Osteoblast (primary cell): ENCODE measurements around the gene PRR23E. TPM values are rescaled to one million over a fixed set of nuclear protein-coding genes. Genes with fewer than 3 reads are reported as not detected.

Experiments
- DNase-seq: peaks from one replicate; pipeline ENCODE4 v3.0.0; 2011; ENCODE audit warnings: low spot score, mixed read lengths; ENCODE audit not compliant: insufficient read length; ENCODE audit errors: missing footprints
- H2AFZ ChIP-seq: 2 replicates; pipeline ENCODE4 v1.6.0; 2011; ENCODE audit warnings: mild to moderate bottlenecking, low read length
- H3K27ac ChIP-seq: 2 replicates; pipeline ENCODE4 v1.5.1; 2011; ENCODE audit warnings: mild to moderate bottlenecking, low read depth, low read length, moderate library complexity
- H3K27me3 ChIP-seq: 2 replicates; pipeline ENCODE4 v1.6.0; 2012; ENCODE audit warnings: mild to moderate bottlenecking, control low read depth, inconsistent platforms, low read length, moderate library complexity; ENCODE audit not compliant: insufficient read depth
- H3K36me3 ChIP-seq: 2 replicates; pipeline ENCODE4 v1.5.1; 2011; ENCODE audit warnings: mild to moderate bottlenecking, low read length, control low read depth, moderate library complexity; ENCODE audit not compliant: insufficient read depth
- H3K4me1 ChIP-seq: 2 replicates; pipeline ENCODE4 v1.5.1; 2011; ENCODE audit warnings: mild to moderate bottlenecking, low read length, control low read depth, moderate library complexity; ENCODE audit not compliant: insufficient read depth
- H3K4me2 ChIP-seq: 2 replicates; pipeline ENCODE4 v1.6.0; 2011; ENCODE audit warnings: mild to moderate bottlenecking, low read length; ENCODE audit not compliant: insufficient read depth
- H3K4me3 ChIP-seq: fragments of 200-600 bp; sonication (generic); 3 replicates; pipeline ENCODE4 v1.5.1; 2012; ENCODE audit warnings: mild to moderate bottlenecking, low read length, inconsistent platforms; ENCODE audit not compliant: insufficient read depth
- H3K79me2 ChIP-seq: 2 replicates; pipeline ENCODE4 v1.6.0; 2012; ENCODE audit warnings: mild to moderate bottlenecking, low read length, control low read depth, inconsistent platforms; ENCODE audit not compliant: insufficient read depth
- H3K9me3 ChIP-seq: 2 replicates; pipeline ENCODE4 v1.5.1; 2011; ENCODE audit warnings: low read depth, low read length, control low read depth
- H4K20me1 ChIP-seq: 2 replicates; pipeline ENCODE4 v1.6.0; 2012; ENCODE audit warnings: mild to moderate bottlenecking, low read length, control low read depth; ENCODE audit not compliant: insufficient read depth
- CTCF ChIP-seq: IDR thresholded peaks from 2 replicates; pipeline ENCODE4 v1.5.1; 2011; ENCODE audit warnings: mild to moderate bottlenecking, low read depth, low read length, moderate library complexity; ENCODE audit errors: extremely low read depth
- total RNA-seq: library from RNA; depleted of rRNA; stranded (reverse); fragments of >200 nt; gene quantifications from 2 replicates; pipeline ENCODE4 v1.2.3, GENCODE V29; 2012

PRR23E gene
- total RNA-seq, 1 donor = not detected

DNA sequence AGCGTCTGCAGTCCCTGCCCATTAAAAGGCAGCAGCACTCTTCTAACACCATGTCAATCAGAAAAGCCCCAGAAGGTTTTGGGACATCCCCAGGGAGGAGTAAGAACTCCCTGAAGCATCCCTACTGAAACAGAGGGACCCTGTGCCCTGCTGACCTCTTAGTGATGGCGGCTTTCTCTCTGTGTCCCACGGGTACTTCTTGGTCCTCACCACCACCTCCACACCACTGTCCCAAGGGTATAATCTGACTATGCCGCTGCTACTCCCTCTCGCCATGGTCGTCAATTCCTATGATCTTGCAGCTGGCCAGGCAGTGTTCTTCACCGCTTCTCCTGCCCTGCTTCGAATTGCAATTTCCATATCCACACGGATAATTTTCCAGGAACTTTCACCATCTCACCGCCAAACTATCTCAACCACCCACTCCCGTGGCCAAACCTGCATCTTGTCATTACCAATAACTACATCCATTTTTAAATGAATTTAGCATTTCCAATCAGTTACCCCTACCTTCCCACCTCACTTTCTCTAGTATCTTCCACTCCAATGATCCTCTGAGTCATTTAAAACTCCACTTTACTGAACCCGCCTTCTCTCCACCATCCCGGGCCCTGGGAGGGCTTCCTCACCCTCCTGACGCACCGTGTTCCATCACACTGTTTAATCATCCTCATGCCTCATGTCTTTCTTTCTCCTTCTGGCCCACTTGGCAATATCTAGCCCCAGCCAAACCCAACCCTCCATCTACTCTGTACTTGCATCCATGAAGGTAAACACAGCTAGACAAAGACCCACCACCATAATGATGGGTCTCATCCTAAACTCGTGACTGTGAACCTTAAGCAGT, 23.7 kb downstream of the PRR23E start:
- TF ChIP-seq CTCF = no peak
- Histone ChIP-seq H3K36me3 (no peaks in the 10 kb centered on the region), H3K79me2 (no peaks in the 10 kb centered on the region), H3K4me2 (no peak overlapping the region), H3K27me3 (no peaks in the 10 kb centered on the region), H3K27ac (no peak overlapping the region), H3K4me1 (peaks cover 14% of the 10 kb centered on the region), H2AFZ (no peak overlapping the region), H3K4me3 (no peak overlapping the region), H3K9me3 (no peaks in the 10 kb centered on the region), H4K20me1 (no peaks in the 10 kb centered on the region)
- DNase-seq = no peak

DNA sequence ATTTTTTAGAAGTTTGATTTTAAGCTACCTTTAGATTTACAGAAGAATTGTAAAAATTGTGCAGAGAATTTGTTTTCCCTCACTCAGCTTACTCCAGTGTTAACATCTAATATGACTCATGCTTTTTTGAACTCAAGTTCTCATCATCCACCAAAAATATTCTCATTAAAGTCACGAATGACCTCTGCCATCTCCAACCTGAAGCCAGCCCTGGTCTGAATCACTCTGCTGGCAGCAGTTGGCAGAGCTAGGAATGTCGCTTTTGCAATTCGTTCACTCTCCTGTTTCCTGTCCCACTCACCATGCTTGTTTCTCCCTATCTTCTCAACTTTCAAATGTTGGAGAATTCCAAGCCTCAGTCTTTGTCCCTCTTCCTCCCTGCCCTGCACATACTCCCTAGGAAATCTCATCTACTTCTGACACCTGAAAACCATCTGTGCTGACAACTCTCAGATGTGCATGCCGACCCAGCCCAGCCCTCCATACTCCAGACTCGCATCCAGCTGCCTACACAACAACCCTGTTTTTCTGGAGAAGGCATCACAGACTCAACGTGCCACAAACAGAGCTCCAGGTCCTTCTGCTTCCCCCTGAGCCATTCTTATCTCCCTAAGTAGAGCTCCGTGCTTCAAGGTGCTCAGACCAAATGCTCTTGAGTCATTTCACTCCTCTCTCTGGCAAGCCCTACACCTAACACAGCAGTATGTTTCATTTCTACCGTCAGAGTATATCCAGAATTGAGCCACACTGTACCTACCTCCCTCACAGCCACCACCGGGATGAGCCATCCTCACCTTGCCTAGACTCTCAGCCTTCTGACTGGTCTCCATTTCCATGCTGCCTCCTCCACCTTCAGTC, 24.9 kb downstream of the PRR23E start:
- no peaks in the 10 kb centered on the region for H3K27me3 ChIP-seq

GRCh38 chr3:127218454-127218922, 25.6 kb downstream of the PRR23E start:
- no peaks in the 10 kb centered on the region for H3K27me3 ChIP-seq
- H3K27ac ChIP-seq = no peak overlapping the region
- H3K4me1 ChIP-seq = peaks cover 14% of the 10 kb centered on the region
- H3K9me3 ChIP-seq = no peaks in the 10 kb centered on the region
- H4K20me1 ChIP-seq = no peaks in the 10 kb centered on the region
- no peak overlapping the region for H2AFZ ChIP-seq
- H3K36me3 ChIP-seq = no peaks in the 10 kb centered on the region
- no peaks in the 10 kb centered on the region for H3K79me2 ChIP-seq
- DNase-seq = no peak
- no peak overlapping the region for H3K4me2 ChIP-seq
- TF ChIP-seq CTCF = no peak
- no peak overlapping the region for H3K4me3 ChIP-seq

More for the DNA sequence above, 24.9 kb downstream of the PRR23E start:
- Histone ChIP-seq H4K20me1 (no peaks in the 10 kb centered on the region), H3K9me3 (no peaks in the 10 kb centered on the region), H3K4me2 (peak overlapping the region; percentile 3), H3K36me3 (no peaks in the 10 kb centered on the region), H3K27ac (no peak overlapping the region), H3K4me3 (no peak overlapping the region), H2AFZ (no peak overlapping the region), H3K4me1 (peaks cover 14% of the 10 kb centered on the region), H3K79me2 (no peaks in the 10 kb centered on the region)
- peak; percentile 91 for DNase-seq
- no peak for TF ChIP-seq CTCF

- TF ChIP-seq CTCF = no peak
- peaks cover 3% of the 10 kb centered on the region for H3K27me3 ChIP-seq
- H2AFZ ChIP-seq = no peak overlapping the region
These were observed 27.6 kb downstream of the PRR23E start for GRCh38 chr3:127220497-127220896.

More at GRCh38 chr3:127220497-127220896, 27.6 kb downstream of the PRR23E start:
- Histone ChIP-seq H3K27ac (no peak overlapping the region), H3K4me2 (no peak overlapping the region), H3K4me1 (peaks cover 14% of the 10 kb centered on the region), H3K79me2 (no peaks in the 10 kb centered on the region), H4K20me1 (no peaks in the 10 kb centered on the region), H3K36me3 (no peaks in the 10 kb centered on the region), H3K9me3 (no peaks in the 10 kb centered on the region), H3K4me3 (no peak overlapping the region)
- DNase-seq = no peak
